Measurements from ENCODE around the gene NCAN.

GRCh38 chr19:19167612-19168011 is 44.1 kb upstream of the NCAN start:
- no peak for TF ChIP-seq CTCF (IDR thresholded peaks at IDR 0.05)
- TF ChIP-seq POLR2A (IDR thresholded peaks at IDR 0.05), result no peak
